HG02970 (cell line): ENCODE data around the gene TOP2A.
"Not testable (repeated sequence)": the region's sequence is repeated elsewhere in the genome, so short reads cannot be mapped to it uniquely, and the experiment has no call there.

Experiments
- ATAC-seq: cut with Tn5 transposase; IDR thresholded peaks from one replicate; pipeline ENCODE4 v1.9.1; 2021; ENCODE audit warnings: mild to moderate bottlenecking, moderate library complexity, moderate number of reproducible peaks; ENCODE audit not compliant: unreplicated experiment, low FRiP score

TOP2A gene

DNA sequence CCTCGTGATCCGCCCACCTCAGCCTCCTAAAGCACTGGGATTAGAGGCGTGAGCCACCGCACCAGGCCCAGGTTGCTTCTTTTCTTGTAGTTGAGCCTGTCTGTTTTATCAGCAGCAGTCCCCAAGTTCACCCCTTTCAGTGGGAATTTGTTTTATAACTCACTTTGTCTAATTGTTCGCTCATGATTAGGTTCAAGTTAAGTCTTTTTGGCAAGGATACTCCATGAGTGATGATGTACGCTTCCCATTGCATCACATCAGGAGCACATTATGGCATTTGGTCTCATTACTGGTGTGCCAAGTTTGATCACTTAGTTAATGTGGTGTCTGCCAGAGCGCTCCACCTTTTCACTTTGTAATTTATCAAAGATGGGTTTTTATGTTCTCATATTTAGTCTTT lies 38.7 kb downstream of the TOP2A start:
- ATAC-seq, result no peak

- ATAC-seq, result no peak
These were observed 39.9 kb downstream of the TOP2A start for GRCh38 chr17:40377832-40378231.

DNA sequence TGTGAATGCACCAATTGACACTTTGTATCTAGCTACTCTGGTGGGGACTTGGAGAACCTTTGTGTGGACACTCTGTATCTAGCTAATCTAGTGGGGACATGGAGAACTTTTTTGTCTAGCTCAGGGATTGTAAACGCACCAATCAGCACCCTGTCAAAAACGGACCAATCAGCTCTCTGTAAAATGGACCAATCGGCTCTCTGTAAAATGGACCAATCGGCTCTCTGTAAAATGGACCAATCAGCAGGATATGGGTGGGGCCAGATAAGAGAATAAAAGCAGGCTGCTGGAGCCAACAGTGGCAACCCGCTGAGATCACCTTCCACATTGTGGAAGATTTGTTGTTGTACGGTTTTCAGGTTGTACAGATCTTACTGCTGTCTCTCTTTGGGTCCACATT lies 41.2 kb downstream of the TOP2A start:
- ATAC-seq, result not testable (repeated sequence)

DNA sequence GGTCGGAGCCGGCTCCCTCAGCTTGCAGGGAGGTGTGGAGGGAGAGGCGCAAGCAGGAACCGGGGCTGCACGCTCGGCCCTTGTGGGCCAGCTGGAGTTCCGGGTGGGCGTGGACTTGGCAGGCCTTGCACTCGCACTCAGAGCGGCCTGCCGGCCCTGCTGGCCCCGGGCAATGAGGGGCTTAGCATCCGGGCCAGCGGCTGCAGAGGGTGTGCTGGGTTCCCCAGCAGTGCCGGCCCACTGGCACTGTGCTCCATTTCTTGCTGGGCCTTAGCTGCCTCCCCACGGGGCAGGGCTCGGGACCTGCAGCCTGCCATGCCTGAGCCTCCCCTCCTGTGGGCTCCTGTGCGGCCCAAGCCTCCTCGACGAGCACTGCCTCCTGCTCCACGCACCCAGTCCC lies 41.9 kb downstream of the TOP2A start:
- not testable (repeated sequence) for ATAC-seq

- ATAC-seq, result no peak
These were observed 42.7 kb downstream of the TOP2A start for GRCh38 chr17:40374821-40375498.

DNA sequence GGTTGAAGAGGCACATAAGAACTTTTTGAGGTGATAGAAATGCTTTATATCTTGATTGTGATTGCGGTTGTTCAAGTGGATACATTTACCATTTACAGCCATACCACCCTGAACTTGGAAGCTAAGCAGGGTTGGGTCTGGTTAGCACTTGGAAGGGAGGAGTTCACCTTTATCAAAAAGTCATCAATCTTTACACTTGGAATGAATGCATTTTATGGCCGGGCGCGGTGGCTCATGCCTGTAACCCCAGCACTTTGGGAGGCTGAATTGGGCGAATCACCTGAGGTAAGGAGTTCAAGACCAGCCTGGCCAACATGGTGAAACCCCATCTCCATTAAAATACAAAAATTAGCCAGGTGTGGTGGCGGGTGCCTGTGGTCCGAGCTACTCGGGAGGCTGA lies 43.7 kb downstream of the TOP2A start:
- no peak for ATAC-seq

- no peak for ATAC-seq
These were observed 44.4 kb downstream of the TOP2A start for GRCh38 chr17:40373324-40373723.

DNA sequence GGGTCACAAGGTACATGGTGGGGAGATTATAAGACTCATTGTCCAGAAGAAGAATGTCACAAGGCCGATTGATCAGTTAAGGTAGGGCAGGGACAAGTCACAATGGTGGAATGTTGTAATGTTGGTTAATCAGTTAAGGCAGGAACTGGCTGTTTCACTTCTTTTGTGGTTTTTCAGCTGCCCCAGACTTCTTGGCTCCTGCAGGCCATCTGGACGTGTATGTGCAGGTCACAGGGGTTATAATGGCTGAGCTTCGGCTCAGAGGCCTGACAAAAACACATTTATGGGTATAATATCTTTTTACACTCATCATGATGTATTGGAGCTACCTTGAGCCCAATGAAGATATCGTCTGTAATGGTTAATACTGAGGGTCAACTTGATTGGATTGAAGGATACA lies 45.1 kb downstream of the TOP2A start:
- ATAC-seq, result not testable (repeated sequence)

DNA sequence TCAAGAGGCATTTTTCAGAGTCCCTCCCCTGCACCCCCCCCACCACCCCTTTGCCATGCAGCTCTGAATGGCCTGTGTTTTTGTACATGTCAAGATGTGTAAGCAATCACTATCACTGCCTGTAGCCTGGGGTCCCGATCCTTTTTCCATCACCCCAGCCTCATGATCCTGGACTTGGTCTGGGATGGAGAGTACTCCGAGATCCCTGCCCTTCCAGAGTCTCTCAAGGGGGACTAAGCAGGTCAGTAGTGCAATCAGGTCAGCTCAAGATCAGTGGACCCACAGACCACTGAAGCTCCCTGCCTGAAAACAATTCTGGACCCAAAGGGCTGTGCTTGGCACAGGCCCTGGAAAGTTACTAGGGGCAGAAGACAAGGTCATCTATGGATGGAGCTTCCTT lies 45.7 kb downstream of the TOP2A start:
- no peak for ATAC-seq

DNA sequence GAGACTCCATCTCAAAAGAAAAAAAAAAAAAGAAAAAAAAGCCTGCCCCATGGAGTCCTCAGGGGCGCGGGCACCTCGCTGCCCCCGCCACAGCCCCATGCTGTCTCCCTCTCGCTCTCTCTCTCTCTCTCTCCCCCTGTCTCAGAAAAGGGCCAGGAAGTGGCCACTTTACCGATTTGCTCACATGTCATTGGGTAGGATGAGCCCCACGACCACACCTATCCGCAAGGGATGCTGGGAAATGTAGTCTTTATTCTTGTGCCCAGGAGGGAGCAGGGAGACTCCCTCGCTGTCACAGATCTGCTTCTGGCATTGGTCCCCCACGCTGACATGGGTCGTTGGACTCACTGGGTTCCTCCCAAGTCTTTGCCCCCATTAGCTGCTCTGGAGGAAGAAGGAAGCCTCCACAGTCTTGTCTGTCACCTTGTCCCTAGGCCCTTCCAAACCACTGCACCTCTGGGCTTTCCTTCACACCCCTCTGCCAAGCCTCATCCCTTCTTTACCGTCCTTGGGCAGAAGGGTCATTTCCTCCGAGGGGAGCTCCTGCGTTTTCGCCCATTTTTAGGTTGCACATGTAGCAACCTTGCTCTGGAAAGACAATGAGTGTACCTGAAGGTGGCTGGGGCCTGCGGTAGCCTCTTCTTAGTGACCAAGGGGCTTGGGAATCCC lies 46.3 kb downstream of the TOP2A start:
- no peak for ATAC-seq

DNA sequence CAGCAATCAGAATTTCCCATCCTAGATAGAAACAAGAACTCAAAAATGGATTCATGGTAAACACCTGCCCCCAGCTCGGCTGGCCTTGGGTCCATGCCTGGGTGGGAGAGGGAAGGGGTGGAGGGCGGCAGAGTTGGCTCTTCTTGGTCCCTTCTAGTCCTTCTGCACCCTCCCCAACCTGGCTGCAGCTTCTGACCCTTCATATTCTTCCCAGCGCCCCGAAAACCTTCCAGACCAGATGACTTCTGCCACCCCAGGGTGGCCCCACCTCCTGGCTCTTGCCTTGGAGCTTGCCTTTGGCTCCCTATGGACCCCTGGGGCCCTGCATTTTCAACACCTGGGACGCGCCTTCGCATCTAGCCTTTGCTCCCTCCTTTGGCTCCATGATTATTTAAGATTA lies 47.8 kb downstream of the TOP2A start:
- ATAC-seq, result no peak

DNA sequence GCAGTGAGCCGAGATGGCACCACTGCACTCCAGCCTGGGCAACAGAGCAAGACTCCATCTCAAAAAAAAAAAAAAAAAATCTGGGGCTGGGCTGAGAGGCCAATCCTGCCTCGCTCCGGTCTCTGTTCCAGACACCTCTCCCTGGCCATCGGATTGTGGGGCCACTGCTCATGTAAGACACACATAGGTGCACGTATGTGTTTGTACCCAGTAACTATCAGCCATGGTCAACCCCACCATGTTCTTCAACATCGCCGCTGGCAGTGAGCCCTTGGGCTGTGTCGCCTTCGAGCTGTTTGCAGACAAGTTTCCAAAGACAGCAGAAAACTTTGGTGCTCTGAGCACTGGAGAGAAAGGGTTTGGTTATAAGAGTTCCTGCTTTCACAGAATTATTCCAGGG lies 50.0 kb downstream of the TOP2A start:
- not testable (repeated sequence) for ATAC-seq

- no peak for ATAC-seq
These were observed 50.7 kb downstream of the TOP2A start for GRCh38 chr17:40366861-40367518.

DNA sequence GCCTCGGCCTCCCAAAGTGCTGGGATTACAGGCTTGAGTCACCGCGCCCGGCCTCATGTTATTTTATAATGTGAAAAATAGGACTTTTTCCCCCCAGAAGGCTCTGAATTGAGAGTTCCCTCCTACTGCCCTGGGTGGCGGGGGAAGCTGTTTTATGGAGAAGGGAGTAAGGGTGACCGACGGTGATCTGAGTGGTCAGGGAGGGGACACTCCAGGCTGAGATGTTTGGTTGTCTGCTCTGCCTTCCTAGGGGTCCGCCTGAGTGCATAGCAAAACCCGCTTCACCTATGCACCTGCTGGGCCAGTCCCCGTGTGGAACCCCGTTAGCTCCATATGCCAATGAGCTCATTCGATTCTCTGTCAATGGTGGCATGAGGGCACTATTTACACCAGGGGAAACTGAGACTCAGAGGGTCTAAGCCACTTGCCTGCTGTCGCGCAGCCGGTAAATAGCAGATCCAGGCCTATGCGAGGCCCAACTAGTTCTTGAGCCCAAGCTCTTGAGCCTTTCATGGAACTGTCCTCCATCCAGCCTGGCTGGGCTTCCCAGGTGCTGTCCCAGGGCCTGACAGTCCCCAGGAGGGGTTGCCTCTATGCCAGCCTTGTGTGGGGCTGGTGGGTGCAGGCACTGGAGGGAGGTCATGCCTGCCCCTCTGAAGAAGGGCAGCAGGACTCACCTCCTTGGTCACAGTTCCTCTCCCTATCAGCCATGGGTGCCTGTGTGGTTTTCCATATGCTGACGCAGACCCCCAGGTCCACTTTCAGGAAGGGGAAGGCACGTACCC lies 51.4 kb downstream of the TOP2A start:
- ATAC-seq, result no peak

DNA sequence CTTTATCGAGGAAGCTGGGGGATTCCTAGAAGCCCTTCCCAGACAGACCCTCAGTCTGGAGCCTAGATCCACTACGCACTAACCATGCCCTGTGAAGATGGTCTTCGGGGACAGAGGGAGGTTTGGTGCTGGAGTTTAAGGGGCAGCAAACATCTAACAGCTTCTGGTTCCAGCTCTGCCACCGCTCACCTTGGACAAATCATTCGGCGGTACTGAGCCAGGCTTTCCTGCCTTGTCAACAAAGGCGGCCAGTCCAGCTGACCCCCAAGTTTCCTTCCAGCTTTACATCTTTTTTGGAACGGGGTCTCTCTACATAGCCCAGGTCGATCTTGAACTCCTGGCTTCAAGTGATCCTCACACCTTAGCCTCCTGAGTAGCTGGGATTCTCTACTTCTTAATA lies 52.8 kb downstream of the TOP2A start:
- ATAC-seq, result no peak

GRCh38 chr17:40364121-40364861 lies 53.4 kb downstream of the TOP2A start, which contains the start of gene GJD3:
GJD3 (minus strand) TSS chr17:40364737; CDS start chr17:40363815, 922 bp downstream.
- ATAC-seq, result no peak

GRCh38 chr17:40363111-40363827 lies 54.4 kb downstream of the TOP2A start:
- ATAC-seq, result peak; percentile 2

DNA sequence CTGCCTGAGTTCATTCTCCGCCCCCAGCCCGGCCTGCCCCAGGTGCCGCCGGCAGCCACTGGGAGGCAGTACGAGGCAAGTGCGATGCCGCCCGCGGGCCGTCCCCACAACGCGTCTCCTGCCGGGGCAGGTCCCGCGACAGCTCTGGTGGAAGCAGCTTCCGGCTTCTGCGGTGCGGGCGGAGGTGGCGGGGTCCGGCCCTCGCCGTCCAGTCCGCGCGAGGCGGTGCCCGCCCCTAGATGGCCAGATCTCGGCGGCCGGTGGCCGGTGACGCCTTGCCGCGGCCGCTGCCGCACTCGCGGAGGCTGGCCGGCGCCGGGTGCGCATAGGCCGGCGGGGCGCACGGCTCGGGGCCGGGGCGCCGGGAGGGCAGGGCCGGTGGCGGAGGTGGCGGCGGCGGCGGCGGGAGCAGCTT lies 55.0 kb downstream of the TOP2A start:
- ATAC-seq, result peak; percentile 53

GRCh38 chr17:40361925-40362695 lies 55.6 kb downstream of the TOP2A start:
- ATAC-seq, result no peak
